Endothelial cell of umbilical vein (primary cell): ENCODE results near the gene SLC9A9. TPM values are rescaled to one million over a fixed set of nuclear protein-coding genes. Genes with fewer than 3 reads are reported as not detected.

Experiments
- BruUV-seq: library from RNA; stranded (reverse); fragments of 400-500 nt; replicated peaks from 2 replicates; lab custom pipeline; 2021; lab: Mats Ljungman, UMichigan
- CTCF ChIA-PET: fragments of 300-600, 350-600 bp; sonication (Branson Sonifier 250); formaldehyde crosslinking; loops from one replicate; lab custom pipeline; 2021; ENCODE audit warnings: antibody characterized with exemption, inconsistent platforms; lab: Charles Lee
- POLR2A ChIA-PET: fragments of 300-600, 350-600 bp; sonication (Branson Sonifier 250); formaldehyde crosslinking; loops from one replicate; lab custom pipeline; 2021; ENCODE audit warnings: antibody characterized with exemption, inconsistent platforms; lab: Charles Lee
- DNase-seq: peaks from one replicate; pipeline ENCODE4 v3.0.0-alpha.2; 2011; ENCODE audit warnings: low read depth, low spot score
- FAIRE-seq: peaks from 2 replicates; lab custom pipeline; 2011; peaks lifted over from hg19 to GRCh38; lab: Jason Lieb, UNC
- H2AFZ ChIP-seq: 2 replicates; pipeline ENCODE4 v1.6.0; 2012; ENCODE audit warnings: low read depth, low read length, control low read depth, inconsistent platforms
- H3K27ac ChIP-seq: 2 replicates; pipeline ENCODE4 v1.5.1; 2011; ENCODE audit warnings: low read depth, mild to moderate bottlenecking, control low read depth, low read length, moderate library complexity; ENCODE audit not compliant: insufficient read depth
- H3K27me3 ChIP-seq, 2 experiments: 2 replicates each; pipeline versions ENCODE4 v1.6.0 to v1.6.1; 2011; ENCODE audit warnings: low read length in 2 of 2, mixed read lengths in 1 of 2; ENCODE audit not compliant: control insufficient read depth in 2 of 2, insufficient read depth in 2 of 2
- H3K36me3 ChIP-seq, 2 experiments: 2 replicates in 1 of 2; 3 replicates in 1 of 2; pipeline ENCODE4 v1.5.1; 2011; ENCODE audit warnings: low read length in 2 of 2, mild to moderate bottlenecking in 1 of 2, moderate library complexity in 1 of 2; ENCODE audit not compliant: control insufficient read depth in 2 of 2, insufficient read depth in 2 of 2; ENCODE audit errors: extremely low read depth in 1 of 2
- H3K4me1 ChIP-seq: 3 replicates; pipeline ENCODE4 v1.5.1; 2011; ENCODE audit warnings: mild to moderate bottlenecking, low read length; ENCODE audit not compliant: control insufficient read depth, insufficient read depth; ENCODE audit errors: extremely low read depth
- H3K4me2 ChIP-seq: 2 replicates; pipeline ENCODE4 v1.6.1; 2011; ENCODE audit warnings: low read length, control low read depth, mixed read lengths; ENCODE audit not compliant: insufficient read depth
- H3K4me3 ChIP-seq, 3 experiments: fragments of 200-600 bp in 1 of 3; sonication (generic), shearing (Covaris generic) in 1 of 3; replicated peaks in 1 of 3; 2 replicates each; pipeline ENCODE4 v1.5.1; 2011 to 2016; ENCODE audit warnings: control low read depth in 3 of 3, low read length in 3 of 3, mild to moderate bottlenecking in 2 of 3, inconsistent platforms in 1 of 3, low read depth in 1 of 3, moderate library complexity in 1 of 3; ENCODE audit not compliant: insufficient read depth in 1 of 3
- H3K79me2 ChIP-seq: 2 replicates; pipeline ENCODE4 v1.6.0; 2012; ENCODE audit warnings: low read length, inconsistent platforms; ENCODE audit not compliant: control insufficient read depth, insufficient read depth
- H3K9ac ChIP-seq: replicated peaks from 2 replicates; pipeline ENCODE3; 2011; ENCODE audit warnings: low read length, control low read depth; ENCODE audit not compliant: insufficient read depth; ENCODE audit errors: extremely low read depth
- H3K9me1 ChIP-seq: replicated peaks from 3 replicates; pipeline ENCODE4 v1.6.0; 2011; ENCODE audit warnings: mild to moderate bottlenecking, low read length; ENCODE audit not compliant: control insufficient read depth, insufficient read depth; ENCODE audit errors: extremely low read depth
- H3K9me3 ChIP-seq: replicated peaks from 2 replicates; pipeline ENCODE4 v1.5.1; 2012; ENCODE audit warnings: low read length, inconsistent platforms; ENCODE audit not compliant: control insufficient read depth, insufficient read depth
- H4K20me1 ChIP-seq: replicated peaks from 2 replicates; pipeline ENCODE3; 2011; ENCODE audit warnings: mild to moderate bottlenecking, low read length; ENCODE audit not compliant: control insufficient read depth, insufficient read depth; ENCODE audit errors: extremely low read depth
- CTCF ChIP-seq, 2 donors: IDR thresholded peaks; 1 replicate in 1 of 2; 2 replicates in 1 of 2; pipeline ENCODE4 v1.5.1; 2011; ENCODE audit warnings: low read length in 2 of 2, mild to moderate bottlenecking in 2 of 2, moderate library complexity in 2 of 2, control low read depth in 1 of 2, inconsistent platforms in 1 of 2, low read depth in 1 of 2; ENCODE audit not compliant: insufficient read depth in 1 of 2; ENCODE audit errors: extremely low read depth in 1 of 2
- EZH2 ChIP-seq: IDR thresholded peaks from 2 replicates; pipeline ENCODE4 v1.6.1; 2012; ENCODE audit warnings: borderline replicate concordance, low read depth, mild to moderate bottlenecking, moderate library complexity, low read length, inconsistent platforms; ENCODE audit not compliant: severe bottlenecking
- FOS ChIP-seq: IDR thresholded peaks from 2 replicates; pipeline ENCODE4 v1.6.1; 2011; ENCODE audit warnings: mild to moderate bottlenecking, low read length, moderate library complexity, borderline replicate concordance; ENCODE audit not compliant: insufficient read depth
- GATA2 ChIP-seq: IDR thresholded peaks from 2 replicates; pipeline ENCODE4 v1.7.0; 2011; ENCODE audit warnings: low read depth, mild to moderate bottlenecking, moderate library complexity, mixed read lengths, low read length; ENCODE audit not compliant: insufficient read length, insufficient read depth
- JUN ChIP-seq: IDR thresholded peaks from 2 replicates; pipeline ENCODE4 v1.6.1; 2011; ENCODE audit warnings: borderline replicate concordance, low read depth; ENCODE audit not compliant: insufficient read length, insufficient read depth
- MAX ChIP-seq: IDR thresholded peaks from 2 replicates; pipeline ENCODE4 v1.6.1; 2011; ENCODE audit not compliant: insufficient read depth, insufficient read length
- MYC ChIP-seq: IDR thresholded peaks from one replicate; pipeline ENCODE4 v1.6.1; 2011; ENCODE audit warnings: mild to moderate bottlenecking, low read depth, low read length
- POLR2A ChIP-seq: IDR thresholded peaks from 2 replicates; pipeline ENCODE4 v1.6.1; 2012; ENCODE audit warnings: low read depth, mild to moderate bottlenecking, control low read depth, low read length
- POLR2AphosphoS5 ChIP-seq: IDR thresholded peaks from 2 replicates; pipeline ENCODE4 v1.6.1; 2012; ENCODE audit warnings: low read depth, mild to moderate bottlenecking, control low read depth, low read length, moderate library complexity; ENCODE audit not compliant: insufficient read depth
- dilution Hi-C: fragments of 300-500 bp; cut with MboI; formaldehyde crosslinking; loops from one replicate; pipeline ENCODE4 v1.15.0; 2019; ENCODE audit warnings: low sequenced_read_pairs; ENCODE audit not compliant: extremely low pct_ligation_motif_present
- intact Hi-C: fragments of 100-400 bp; cut with micrococcal nuclease; formaldehyde crosslinking; loops from one replicate; pipeline ENCODE4 v1.10.0; 2022
- polyA plus RNA-seq, 4 experiments: library from polyadenylated mRNA; depleted of rRNA in 3 of 4; stranded (reverse) in 3 of 4; unstranded in 1 of 4; fragments of >200 nt; gene quantifications; 2 replicates each; pipeline versions ENCODE4 v1.2.1 to v1.2.3, GENCODE V29; 2011 to 2012; ENCODE audit warnings: missing spikeins in 1 of 4
- total RNA-seq: library from RNA; stranded (reverse); gene quantifications from 2 replicates; pipeline ENCODE4 v1.2.3, GENCODE V29; 2021

SLC9A9 gene
- total and polyA plus RNA-seq, 2 donors (not counting 3 experiments of a cell fraction or from before 2014, with no cell fraction given), result 1.5 to 1.8 TPM

GRCh38 chr3:143287403-143287802 is 560.9 kb downstream of the SLC9A9 start:
- ChIA-PET POLR2A (no interaction called here), CTCF (interaction anchor here (1.0 to 1.3 kb wide), 2 partner anchors 18 to 65 kb away, joined by 3 read pairs; no protein-coding TSS in a partner anchor)
- dilution Hi-C loops, result no loop called here
- Histone ChIP-seq H3K4me1 (no peaks in the 10 kb centered on the region), H3K4me3 (no peak overlapping the region), H3K79me2 (no peaks in the 10 kb centered on the region), H3K27me3 (no peaks in the 10 kb centered on the region), H4K20me1 (no peaks in the 10 kb centered on the region), H3K4me2 (no peak overlapping the region), H3K9me3 (no peaks in the 10 kb centered on the region), H3K9ac (no peak overlapping the region), H2AFZ (no peak overlapping the region), H3K9me1 (no peaks in the 10 kb centered on the region), H3K36me3 (no peaks in the 10 kb centered on the region), H3K27ac (no peak overlapping the region)
- no peak for DNase-seq
- no peak for FAIRE-seq
- no TSS peak for BruUV-seq
- intact Hi-C loops, result no loop called here
- TF ChIP-seq MYC, result no peak
- TF ChIP-seq POLR2AphosphoS5, result no peak
- no peak for TF ChIP-seq JUN
- no peak for TF ChIP-seq FOS
- TF ChIP-seq POLR2A, result no peak
- no peak for TF ChIP-seq MAX
- no peak for TF ChIP-seq CTCF (IDR thresholded peaks at IDR 0.05; ENCODE audit: extremely low read depth in 1 of 2, insufficient read depth in 1 of 2, low read depth in 1 of 2, low read length in 2 of 2)
- TF ChIP-seq EZH2, result no peak
- no peak for TF ChIP-seq GATA2
